Measurements from ENCODE around the gene CLBA1. TPM values are rescaled to one million over a fixed set of nuclear protein-coding genes. Genes with fewer than 3 reads are reported as not detected.

The CLBA1 gene
- total RNA-seq, 1 experiment from 2014 or later: 19.2 TPM

DNA sequence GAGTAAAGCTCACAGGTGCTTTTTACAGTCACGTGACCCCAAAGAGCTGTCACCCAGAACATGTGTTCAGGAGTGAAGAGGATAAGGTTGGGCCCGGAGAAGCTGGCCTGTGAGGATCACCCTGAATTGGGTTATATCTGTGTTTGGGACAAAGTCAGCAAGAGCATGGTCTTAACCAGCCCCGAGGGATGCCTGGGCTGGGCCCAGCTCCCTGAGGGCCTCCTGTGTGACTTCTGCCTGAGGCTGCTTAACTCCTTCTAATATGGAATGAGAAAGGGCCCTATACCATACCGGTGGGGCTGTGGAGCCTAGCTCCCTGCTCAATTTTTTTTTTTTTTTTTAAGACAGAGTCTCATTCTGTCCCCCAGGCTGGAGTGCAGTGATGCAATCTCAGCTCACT lies 32.8 kb downstream of the CLBA1 start:
- H3K27ac ChIP-seq (ENCODE audit: low read length): 0 out of 2 replicates have a peak overlapping the region, but pooled peaks have one; percentile 1
- H3K4me3 ChIP-seq (ENCODE audit: low read length): peak overlapping the region; percentile 95
- peak overlapping the region; percentile 98 for H3K9ac ChIP-seq (ENCODE audit: low read length)

DNA sequence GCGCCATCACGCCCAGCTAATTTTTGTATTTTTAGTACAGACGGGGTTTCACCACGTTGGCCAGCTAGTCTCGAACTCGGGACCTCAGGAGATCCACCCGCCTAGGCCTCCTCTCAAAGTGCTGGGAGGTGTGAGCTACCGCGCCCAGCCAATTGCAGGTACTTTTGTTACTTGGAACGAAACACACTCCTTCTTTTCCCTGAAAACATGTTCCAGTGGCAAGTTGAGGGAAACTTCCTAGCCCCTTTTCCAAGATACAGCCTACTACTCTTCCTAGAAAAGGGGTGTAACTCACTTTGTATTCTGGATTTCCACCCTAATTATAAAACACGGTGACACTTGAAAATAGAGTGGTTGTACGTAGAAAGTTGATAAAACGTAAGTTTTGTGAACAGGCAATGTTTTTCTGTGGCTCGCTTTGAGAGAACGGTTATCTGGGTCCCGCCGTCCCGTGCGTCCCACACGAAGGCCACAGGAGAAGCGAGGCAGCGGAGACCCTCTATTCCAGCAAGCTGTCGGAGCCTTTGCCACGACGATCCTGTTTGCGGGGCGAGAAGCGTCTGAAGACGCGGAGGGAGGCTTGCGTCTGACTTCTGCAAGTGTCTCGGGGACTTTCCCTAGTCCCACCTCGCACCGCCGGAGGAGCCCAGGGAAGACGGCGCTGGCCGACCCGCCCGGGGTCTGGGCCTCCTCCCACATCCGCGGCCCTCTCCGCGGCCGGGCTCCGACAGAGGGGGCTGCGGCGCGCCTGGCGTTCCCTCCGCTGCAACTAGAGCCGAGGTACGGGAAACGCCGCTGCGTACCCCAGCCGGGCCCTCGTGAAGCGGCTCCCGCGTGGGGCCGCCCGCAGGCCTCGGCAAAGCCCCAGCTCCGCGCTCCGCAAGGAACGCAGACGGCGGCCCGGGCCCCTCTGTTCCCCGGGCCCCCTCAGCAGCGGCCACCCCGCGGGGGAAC lies 34.5 kb downstream of the CLBA1 start:
- Histone ChIP-seq H2AFZ (ENCODE audit: low read length) (no peak overlapping the region), H3K9ac (ENCODE audit: low read length) (peak overlapping the region; percentile 98), H3K27me3 (ENCODE audit: low read length) (no peaks in the 10 kb centered on the region), H3K9me2 (replicated peaks; ENCODE audit: low read length) (no peaks in the 10 kb centered on the region), H3K4me3 (ENCODE audit: low read length) (peak overlapping the region; percentile 95), H3K9me3 (ENCODE audit: low read length) (no peaks in the 10 kb centered on the region), H3K4me2 (ENCODE audit: low read length) (peak overlapping the region; percentile 81), H3K27ac (ENCODE audit: low read length) (peak overlapping the region; percentile 76), H3F3A (ENCODE audit: low read length, unreplicated experiment) (peaks cover 12% of the 10 kb centered on the region), H3K79me2 (ENCODE audit: low read length) (peaks cover 74% of the 10 kb centered on the region), H4K20me1 (ENCODE audit: low read length) (peaks cover 48% of the 10 kb centered on the region), H3K4me1 (ENCODE audit: insufficient read depth, low read length) (peaks cover 70% of the 10 kb centered on the region), H3K36me3 (ENCODE audit: low read depth, low read length) (peaks cover 29% of the 10 kb centered on the region)
- DNase-seq: no peak
- intact Hi-C loops (cut with micrococcal nuclease): no loop called here
- TSS peak; percentile 18 for BruUV-seq (replicated peaks)
- POLR2A ChIA-PET (ENCODE audit: unreplicated experiment): interaction anchor here (1.1 kb wide), 1 partner anchor 50 kb away, joined by 9 read pairs; no protein-coding TSS in a partner anchor
- CTCF ChIA-PET: no interaction called here
- no peak for TF ChIP-seq EZH2 (IDR thresholded peaks at IDR 0.05; ENCODE audit: low read length, unreplicated experiment)
- TF ChIP-seq, protein P1, sequence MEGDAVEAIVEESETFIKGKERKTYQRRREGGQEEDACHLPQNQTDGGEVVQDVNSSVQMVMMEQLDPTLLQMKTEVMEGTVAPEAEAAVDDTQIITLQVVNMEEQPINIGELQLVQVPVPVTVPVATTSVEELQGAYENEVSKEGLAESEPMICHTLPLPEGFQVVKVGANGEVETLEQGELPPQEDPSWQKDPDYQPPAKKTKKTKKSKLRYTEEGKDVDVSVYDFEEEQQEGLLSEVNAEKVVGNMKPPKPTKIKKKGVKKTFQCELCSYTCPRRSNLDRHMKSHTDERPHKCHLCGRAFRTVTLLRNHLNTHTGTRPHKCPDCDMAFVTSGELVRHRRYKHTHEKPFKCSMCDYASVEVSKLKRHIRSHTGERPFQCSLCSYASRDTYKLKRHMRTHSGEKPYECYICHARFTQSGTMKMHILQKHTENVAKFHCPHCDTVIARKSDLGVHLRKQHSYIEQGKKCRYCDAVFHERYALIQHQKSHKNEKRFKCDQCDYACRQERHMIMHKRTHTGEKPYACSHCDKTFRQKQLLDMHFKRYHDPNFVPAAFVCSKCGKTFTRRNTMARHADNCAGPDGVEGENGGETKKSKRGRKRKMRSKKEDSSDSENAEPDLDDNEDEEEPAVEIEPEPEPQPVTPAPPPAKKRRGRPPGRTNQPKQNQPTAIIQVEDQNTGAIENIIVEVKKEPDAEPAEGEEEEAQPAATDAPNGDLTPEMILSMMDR (conservative IDR thresholded peaks at IDR 0.05; ENCODE audit: low read depth, low read length): no peak
- no peak for ATAC-seq

More for the DNA sequence above, 32.8 kb downstream of the CLBA1 start:
- Histone ChIP-seq H3K4me2 (ENCODE audit: low read length) (peak overlapping the region; percentile 81), H3K9me3 (ENCODE audit: low read length) (no peaks in the 10 kb centered on the region), H3F3A (ENCODE audit: low read length, unreplicated experiment) (peaks cover 12% of the 10 kb centered on the region), H3K9me2 (replicated peaks; ENCODE audit: low read length) (no peaks in the 10 kb centered on the region), H4K20me1 (ENCODE audit: low read length) (peaks cover 66% of the 10 kb centered on the region), H2AFZ (ENCODE audit: low read length) (no peak overlapping the region), H3K4me1 (ENCODE audit: insufficient read depth, low read length) (peaks cover 68% of the 10 kb centered on the region), H3K27me3 (ENCODE audit: low read length) (no peaks in the 10 kb centered on the region), H3K79me2 (ENCODE audit: low read length) (peaks cover 92% of the 10 kb centered on the region), H3K36me3 (ENCODE audit: low read depth, low read length) (peaks cover 29% of the 10 kb centered on the region)
- no peak for TF ChIP-seq EZH2phosphoT487 (IDR thresholded peaks at IDR 0.05; ENCODE audit: borderline replicate concordance, low read length)
- TF ChIP-seq, protein P1 (conservative IDR thresholded peaks at IDR 0.05; ENCODE audit: low read depth, low read length): no peak
- TF ChIP-seq EZH2 (IDR thresholded peaks at IDR 0.05; ENCODE audit: low read length, unreplicated experiment): no peak
- CTCF ChIA-PET: interaction anchor here (1.0 kb wide), 2 partner anchors 28 to 192 kb away, joined by 3 to 6 read pairs; no protein-coding TSS in a partner anchor
- DNase-seq (no peak), ATAC-seq (no peak)
- intact Hi-C loops (cut with micrococcal nuclease): no loop called here
- BruUV-seq (replicated peaks): no TSS peak
- POLR2A ChIA-PET (ENCODE audit: unreplicated experiment): interaction anchor here (0.6 to 0.7 kb wide), 3 partner anchors 11 to 59 kb away, joined by 4 to 10 read pairs (median 4); no protein-coding TSS in a partner anchor

Data from PC-3 (cell line).